Measurements from ENCODE around the gene XYLB.

DNA sequence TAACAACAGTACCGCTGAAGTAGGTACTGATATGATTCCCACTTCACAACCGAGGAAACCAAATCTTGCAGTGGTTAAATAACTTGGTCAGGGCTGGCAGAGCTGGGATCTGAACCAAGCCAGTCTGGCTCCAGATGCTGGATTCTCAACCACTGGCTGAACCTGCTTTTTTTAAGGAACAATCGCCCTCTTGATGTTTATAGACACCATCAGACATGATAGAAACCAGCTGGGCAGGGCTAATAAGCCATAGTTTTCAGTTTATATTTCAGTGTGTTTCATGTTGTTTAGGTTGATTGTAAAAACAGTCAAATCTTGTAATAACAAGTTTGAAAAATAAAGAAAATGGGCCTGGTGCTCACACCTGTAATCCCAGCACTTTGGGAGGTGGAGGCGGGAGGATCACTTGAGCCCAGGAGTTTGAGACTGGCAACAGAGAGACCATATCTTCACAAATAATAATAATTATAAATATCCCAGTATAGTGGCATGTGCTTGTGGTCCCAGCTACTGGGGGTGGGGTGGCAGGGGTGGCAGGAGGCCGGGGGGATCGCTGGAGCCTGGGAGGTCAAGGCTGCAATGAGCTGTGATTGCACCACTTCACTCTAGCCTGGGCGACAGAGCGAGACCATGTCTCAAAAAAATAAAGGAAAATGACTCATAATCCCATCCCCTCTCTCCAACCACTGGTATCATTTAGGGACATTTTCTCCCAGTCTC lies 36.7 kb downstream of the XYLB start:
- TF ChIP-seq POLR2A (IDR thresholded peaks at IDR 0.05) = no peak
- no peak for TF ChIP-seq CTCF (IDR thresholded peaks at IDR 0.05)
